ENCODE results near the gene RPL37A. TPM values are rescaled to one million over a fixed set of nuclear protein-coding genes. Genes with fewer than 3 reads are reported as not detected.

The RPL37A gene
- total RNA-seq: 1,000 to 10,000 TPM in 1 of 4 donors, 100 to 1,000 TPM in 3; 366 to 1,381 (median 655) TPM

GRCh38 chr2:216498379-216499352 lies at the start of gene RPL37A:
RPL37A (plus strand) TSS chr2:216498844; CDS start chr2:216498875, 31 bp downstream.
- Histone ChIP-seq H3K9me3 (no peaks in the 10 kb centered on the region), H3K27ac (peak within 1 kb of the TSS; percentile 63 to 85 (median 81)), H3K27me3 (no peaks in the 10 kb centered on the region), H3K36me3 (peaks cover 0 to 39% (median 0%) of the 10 kb centered on the region in 3 donors), H3K4me3 (peak within 1 kb of the TSS; percentile 74 to 94 (median 79)), H3K4me1 (peaks cover 0 to 29% (median 3%) of the 10 kb centered on the region in 4 donors)
- DNase-seq: peak; percentile 90 to 96 (median 92)
- peak in 1 of 6 experiments; percentile 2 for TF ChIP-seq CTCF (IDR thresholded peaks at IDR 0.05)
- TF ChIP-seq POLR2A (IDR thresholded peaks at IDR 0.05): peak; percentile 79 to 86

GRCh38 chr2:216450346-216450745 lies 48.3 kb upstream of the RPL37A start:
- Histone ChIP-seq H3K27me3 (no peaks in the 10 kb centered on the region), H3K27ac (no peak overlapping the region), H3K9me3 (no peaks in the 10 kb centered on the region), H3K4me1 (no peaks in the 10 kb centered on the region), H3K36me3 (peaks cover 0 to 86% (median 0%) of the 10 kb centered on the region in 3 donors), H3K4me3 (no peak overlapping the region)
- DNase-seq: no peak
- TF ChIP-seq POLR2A (IDR thresholded peaks at IDR 0.05) (no peak), CTCF (IDR thresholded peaks at IDR 0.05) (no peak)

GRCh38 chr2:216450784-216451183 lies 47.9 kb upstream of the RPL37A start:
- Histone ChIP-seq H3K27me3 (no peaks in the 10 kb centered on the region), H3K36me3 (peaks cover 0 to 86% (median 0%) of the 10 kb centered on the region in 3 donors), H3K9me3 (no peaks in the 10 kb centered on the region), H3K27ac (no peak overlapping the region), H3K4me3 (no peak overlapping the region), H3K4me1 (no peaks in the 10 kb centered on the region)
- no peak for DNase-seq
- no peak for TF ChIP-seq CTCF (IDR thresholded peaks at IDR 0.05)
- no peak for TF ChIP-seq POLR2A (IDR thresholded peaks at IDR 0.05)

- peaks cover 0 to 63% (median 0%) of the 10 kb centered on the region in 3 donors for H3K36me3 ChIP-seq
Observed at GRCh38 chr2:216453955-216454614, 44.6 kb upstream of the RPL37A start.

More at GRCh38 chr2:216453955-216454614, 44.6 kb upstream of the RPL37A start:
- no peaks in the 10 kb centered on the region for H3K9me3 ChIP-seq
- DNase-seq: no peak
- H3K4me1 ChIP-seq: no peaks in the 10 kb centered on the region
- H3K27me3 ChIP-seq: no peaks in the 10 kb centered on the region
- TF ChIP-seq CTCF (IDR thresholded peaks at IDR 0.05) (no peak), POLR2A (IDR thresholded peaks at IDR 0.05) (no peak)
- no peak overlapping the region for H3K4me3 ChIP-seq
- no peak overlapping the region for H3K27ac ChIP-seq
